Hematopoietic multipotent progenitor cell treated with erythropoietin and hydrocortisone succinate and interleukin-3 and kit ligand, for 8 days (in vitro differentiated cells): ENCODE data around the gene TBC1D8.

Experiments
- DNase-seq: peaks from one replicate; pipeline ENCODE4 v3.0.0-alpha.2; 2015

The TBC1D8 gene

DNA sequence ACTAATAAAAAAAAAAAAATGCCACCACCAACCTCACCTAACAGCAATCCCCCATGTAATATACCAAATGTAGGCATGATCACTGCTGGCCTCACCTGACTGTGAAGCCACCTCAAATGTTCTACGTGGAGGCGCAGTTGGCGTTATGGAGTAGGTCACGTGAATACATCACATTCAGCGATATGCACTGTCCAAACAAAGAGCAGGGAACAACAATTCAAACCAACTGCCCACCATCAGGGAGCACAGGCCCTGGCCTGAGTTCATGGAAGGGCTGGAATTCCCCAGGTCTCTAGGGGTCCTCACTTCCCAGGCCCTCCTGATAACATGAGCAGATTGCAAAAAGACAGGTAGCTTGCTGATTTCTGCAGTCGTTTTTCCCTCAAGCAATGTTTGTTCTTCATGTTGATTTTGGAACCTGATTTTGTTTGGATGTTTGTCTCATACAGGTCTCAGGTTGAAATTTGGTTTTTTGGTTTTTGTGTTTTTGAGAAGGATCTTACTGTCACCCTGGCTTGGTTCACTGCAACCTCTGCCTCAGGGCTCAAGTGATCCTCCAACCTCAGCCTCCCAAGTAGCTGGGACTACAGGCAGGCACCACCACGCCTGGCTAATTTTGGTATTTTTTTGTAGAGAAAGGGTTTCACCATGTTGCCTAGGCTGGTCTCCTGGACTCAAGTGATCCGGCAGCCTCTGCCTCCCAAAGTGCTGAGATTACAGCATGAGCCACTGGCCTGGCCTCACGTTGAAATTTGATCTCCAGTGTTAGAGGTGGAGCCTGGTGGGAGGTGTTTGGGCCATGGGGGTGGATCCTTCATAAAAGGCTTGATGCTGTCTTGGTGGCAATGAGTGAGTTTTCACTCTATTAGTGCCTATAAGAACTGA, 15.5 kb downstream of the TBC1D8 start:
- no peak for DNase-seq

DNA sequence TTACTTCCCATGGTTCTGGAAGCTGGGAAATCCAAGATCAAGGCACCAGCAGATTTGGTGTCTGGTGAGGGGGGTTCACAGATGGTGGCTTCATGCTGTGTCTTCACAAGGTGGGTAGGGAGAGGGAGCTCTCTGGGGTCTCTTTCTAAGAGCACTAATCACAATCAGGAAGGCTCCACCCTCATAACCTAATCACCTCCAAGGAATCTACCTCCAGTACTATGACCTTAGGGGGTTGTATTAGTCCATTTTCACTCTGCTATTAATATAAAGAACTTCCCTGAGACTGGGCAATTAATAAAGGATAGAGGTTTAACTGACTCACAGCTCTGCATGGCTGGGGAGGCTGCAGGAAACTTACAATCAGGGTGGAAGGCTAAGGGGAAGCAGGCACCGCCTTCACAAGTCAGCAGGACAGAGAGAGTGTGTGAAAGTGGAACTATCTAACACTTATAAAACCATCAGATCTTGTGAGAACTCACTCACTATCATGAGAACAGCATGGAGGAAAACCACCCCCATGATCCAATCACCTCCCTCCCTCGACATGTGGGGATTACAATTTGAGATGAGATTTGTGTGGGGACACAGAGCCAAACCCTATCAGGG, 17.6 kb downstream of the TBC1D8 start:
- DNase-seq, result no peak

- DNase-seq, result no peak
Measured at GRCh38 chr2:101132202-101132601, 19.0 kb downstream of the TBC1D8 start.

DNA sequence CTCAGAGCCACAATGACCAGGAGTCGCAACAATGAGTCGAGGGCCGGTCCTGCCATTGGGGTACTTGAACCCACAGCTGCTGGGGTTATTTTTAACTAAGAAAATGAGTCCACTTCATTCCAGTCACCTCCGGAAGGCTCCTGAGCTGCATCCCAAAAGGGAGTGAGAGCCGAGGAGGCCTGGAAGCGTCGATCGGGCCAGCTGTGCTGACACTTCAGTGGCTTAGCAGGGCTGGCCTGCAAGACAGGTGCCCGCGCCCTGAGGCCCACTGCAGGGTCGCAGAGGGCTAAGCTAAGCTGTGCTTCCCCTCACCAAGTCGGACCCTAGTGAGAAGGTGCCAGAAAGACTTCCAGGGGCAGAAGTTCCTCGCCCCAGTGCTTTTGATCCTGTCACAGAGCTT, 21.1 kb downstream of the TBC1D8 start:
- no peak for DNase-seq

GRCh38 chr2:101127319-101128056, 23.7 kb downstream of the TBC1D8 start:
- no peak for DNase-seq

DNA sequence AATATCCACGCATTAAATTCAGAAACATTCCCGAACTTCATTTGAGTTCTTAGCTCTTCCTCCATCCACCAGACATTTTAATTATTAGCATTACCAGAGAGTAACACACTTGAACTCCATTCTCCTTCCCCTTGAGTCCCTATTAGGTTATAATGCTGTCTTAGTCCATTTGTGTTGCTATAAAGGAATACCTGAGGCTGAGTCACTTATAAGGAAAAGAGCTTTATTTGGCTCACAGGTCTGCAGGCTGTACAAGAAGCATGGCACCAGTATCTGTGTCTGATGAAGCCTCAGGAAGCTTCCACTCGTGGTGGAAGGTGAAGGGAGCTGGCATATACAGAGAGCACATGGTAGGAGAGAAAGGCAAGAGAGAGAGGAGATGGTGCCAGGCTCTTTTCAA, 25.4 kb downstream of the TBC1D8 start:
- no peak for DNase-seq

DNA sequence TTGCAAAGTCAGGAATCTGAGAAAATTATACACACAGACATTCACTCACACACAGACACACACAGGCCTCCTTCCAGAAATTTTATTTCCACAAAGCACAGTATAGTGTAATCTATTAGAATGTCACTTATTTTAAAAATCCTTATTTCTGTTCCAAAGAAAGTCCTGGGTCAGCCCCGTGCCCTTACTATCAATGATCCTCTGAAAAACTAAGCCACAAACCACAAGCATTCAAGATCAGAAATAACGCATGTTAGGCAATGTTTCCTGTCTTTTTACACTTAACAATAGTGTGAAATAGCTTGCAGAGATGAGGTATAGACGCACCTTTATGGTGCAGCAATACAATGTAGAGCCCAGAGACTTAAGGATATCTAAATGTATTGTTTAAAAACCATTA, 25.8 kb downstream of the TBC1D8 start:
- no peak for DNase-seq

- no peak for DNase-seq
Measured at GRCh38 chr2:101124643-101125366, 26.4 kb downstream of the TBC1D8 start.

DNA sequence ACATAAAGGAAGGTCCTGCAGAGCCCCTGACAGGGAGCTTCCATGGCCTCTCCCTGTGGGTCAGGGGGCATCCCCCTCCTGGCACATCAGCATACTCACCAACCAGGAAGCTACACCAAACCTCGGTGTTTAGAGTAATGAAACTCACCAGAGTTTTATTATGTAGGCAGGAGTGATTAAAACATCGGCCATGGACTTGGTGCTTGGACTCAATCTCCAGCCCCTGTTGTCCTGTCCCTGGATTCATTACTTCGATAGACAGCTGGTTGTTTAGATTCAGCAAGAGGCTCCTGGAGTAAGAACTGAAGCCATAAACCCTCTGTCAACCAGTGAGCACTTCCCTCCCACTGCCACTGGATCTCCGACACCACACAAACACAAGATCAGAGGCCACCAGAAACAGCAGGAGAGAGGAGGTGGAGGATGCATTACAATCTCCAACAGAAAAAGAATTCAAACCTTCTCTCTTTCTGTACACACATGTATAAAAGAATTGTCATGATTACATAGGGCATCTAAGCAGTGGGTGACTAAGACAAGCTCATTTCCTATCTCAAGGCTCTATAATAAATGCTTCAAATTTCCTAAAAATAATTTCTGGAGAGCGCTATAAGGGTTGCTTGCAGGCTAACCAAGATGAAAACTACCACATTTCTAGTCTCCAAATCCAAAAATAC, 27.2 kb downstream of the TBC1D8 start:
- DNase-seq, result no peak

DNA sequence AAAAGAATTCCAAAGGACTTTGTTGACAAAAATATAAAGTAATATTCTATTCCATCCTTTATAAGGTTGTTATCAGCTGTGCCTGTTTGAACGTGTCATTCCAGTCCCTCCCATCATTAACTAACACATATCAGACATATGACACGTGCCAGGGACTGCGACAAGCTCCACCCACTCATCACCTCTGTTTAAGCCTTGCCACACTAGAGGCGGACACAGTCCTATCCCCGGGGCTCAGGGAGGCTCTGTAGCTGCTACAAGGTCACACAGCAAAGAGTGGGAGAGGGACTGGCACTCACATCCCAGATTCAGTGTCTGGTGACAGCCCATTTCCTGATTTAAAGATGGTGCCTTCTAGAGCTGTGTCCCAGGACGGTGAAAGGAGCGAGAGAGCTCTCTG, 30.0 kb downstream of the TBC1D8 start:
- peak; percentile 8 for DNase-seq

- DNase-seq, result no peak
Measured at GRCh38 chr2:101120124-101120996, 30.8 kb downstream of the TBC1D8 start.

GRCh38 chr2:101119431-101119830, 31.8 kb downstream of the TBC1D8 start:
- DNase-seq, result no peak

DNA sequence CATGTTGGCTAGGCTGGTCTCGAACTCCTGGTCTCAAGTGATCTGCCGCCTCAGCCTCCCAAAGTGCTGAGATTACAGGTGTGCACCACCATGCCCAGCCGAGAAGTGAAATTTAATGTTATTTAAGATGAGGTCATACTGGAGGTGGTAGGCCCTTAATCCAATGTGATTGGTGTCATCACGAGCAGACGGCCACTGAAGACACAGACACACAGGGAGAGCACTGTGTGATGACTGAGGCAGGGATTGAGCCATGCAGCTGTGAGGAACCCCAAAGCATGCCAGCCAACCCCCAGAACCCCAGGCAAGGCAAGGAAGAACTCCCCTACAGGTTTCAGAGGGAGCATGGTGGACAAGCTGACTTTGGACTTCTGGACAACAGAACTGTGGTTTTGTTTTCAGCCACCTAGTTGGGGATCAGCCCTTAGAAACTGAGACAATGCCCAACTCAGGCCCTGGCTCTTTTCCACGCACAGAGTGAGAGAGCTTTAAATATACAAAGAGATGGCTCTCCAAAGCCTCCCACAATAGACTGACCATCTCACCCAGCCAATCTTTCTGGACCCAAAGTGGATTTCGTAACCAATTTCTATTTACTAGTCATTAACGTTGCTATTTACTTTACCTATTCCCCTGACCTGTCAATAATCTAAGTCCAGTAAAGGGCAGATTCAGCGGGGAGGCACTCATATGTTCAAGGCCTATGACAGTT, 34.2 kb downstream of the TBC1D8 start:
- no peak for DNase-seq

DNA sequence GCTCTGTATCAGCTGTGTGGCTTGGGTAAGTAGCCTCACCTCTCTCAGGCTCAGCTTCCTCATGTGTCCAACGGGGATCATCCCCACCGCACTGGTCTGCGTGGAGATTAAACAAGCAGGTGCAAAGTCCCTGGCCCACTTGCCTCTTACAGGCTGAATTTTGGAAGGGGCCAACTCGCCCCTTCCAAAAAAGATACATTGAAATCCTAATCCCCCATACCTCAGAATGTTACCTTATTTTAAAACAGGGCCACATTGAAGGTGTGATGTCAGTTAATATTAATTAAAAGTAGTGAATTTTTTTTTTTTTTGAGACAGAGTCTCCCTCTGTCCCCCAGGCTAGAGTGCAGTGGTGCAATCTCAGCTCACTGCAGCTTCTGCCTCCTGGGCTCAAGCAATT, 34.8 kb downstream of the TBC1D8 start:
- DNase-seq, result no peak

DNA sequence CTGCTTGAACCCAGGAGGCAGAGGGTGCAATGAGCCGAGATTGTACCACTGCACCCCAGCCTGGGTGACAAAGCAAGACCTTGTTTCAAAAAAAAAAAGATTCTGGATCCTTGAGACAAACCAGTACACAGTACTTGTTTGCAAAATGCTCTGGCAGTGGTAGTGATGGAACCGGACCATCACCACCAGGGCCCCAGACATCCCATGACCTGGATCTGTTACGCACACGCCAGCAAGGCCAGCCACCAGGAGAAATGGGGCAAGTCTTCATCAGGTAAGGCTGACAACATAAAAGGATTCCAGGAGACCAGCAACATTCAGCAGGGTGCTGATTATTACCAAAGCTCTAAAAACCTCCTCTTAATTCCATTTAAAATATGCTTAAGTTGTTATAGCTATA, 35.5 kb downstream of the TBC1D8 start:
- no peak for DNase-seq

- DNase-seq, result peak; percentile 15
Measured at GRCh38 chr2:101114815-101115214, 36.4 kb downstream of the TBC1D8 start.

GRCh38 chr2:101114268-101114783, 36.9 kb downstream of the TBC1D8 start:
- no peak for DNase-seq

- no peak for DNase-seq
Measured at GRCh38 chr2:101113441-101114267, 37.5 kb downstream of the TBC1D8 start.

GRCh38 chr2:101112772-101113157, 38.4 kb downstream of the TBC1D8 start:
- DNase-seq, result no peak
